Glutamatergic neuron (in vitro differentiated cells): ENCODE data around the gene SERINC4. TPM values are rescaled to one million over a fixed set of nuclear protein-coding genes. Genes with fewer than 3 reads are reported as not detected.
A peak's percentile ranks its signal among the peaks of the same experiment; 100 is the strongest.
"Not testable (repeated sequence)": the region's sequence is repeated elsewhere in the genome, so short reads cannot be mapped to it uniquely, and the experiment has no call there.

Experiments used
- DNase-seq: peaks from one replicate; pipeline ENCODE4 v3.0.0; 2022
- H3K27ac Mint-ChIP-seq: one replicate; pipeline ENCODE4 v1.8.0; 2020; ENCODE audit warnings: mild to moderate bottlenecking, mixed read lengths, inconsistent platforms; ENCODE audit not compliant: unreplicated experiment
- H3K27me3 Mint-ChIP-seq: one replicate; pipeline ENCODE4 v1.8.0; 2020; ENCODE audit warnings: mild to moderate bottlenecking, moderate library complexity, mixed read lengths, inconsistent platforms; ENCODE audit not compliant: unreplicated experiment
- H3K36me3 Mint-ChIP-seq: one replicate; pipeline ENCODE4 v1.8.0; 2020; ENCODE audit warnings: mild to moderate bottlenecking, mixed read lengths, inconsistent platforms; ENCODE audit not compliant: unreplicated experiment
- H3K4me1 Mint-ChIP-seq: one replicate; pipeline ENCODE4 v1.8.0; 2020; ENCODE audit warnings: mild to moderate bottlenecking, low read depth, mixed read lengths, inconsistent platforms; ENCODE audit not compliant: unreplicated experiment
- H3K4me3 Mint-ChIP-seq: one replicate; pipeline ENCODE4 v1.8.0; 2020; ENCODE audit warnings: mild to moderate bottlenecking, mixed read lengths, inconsistent platforms; ENCODE audit not compliant: unreplicated experiment
- H3K9me3 Mint-ChIP-seq: one replicate; pipeline ENCODE4 v1.8.0; 2020; ENCODE audit warnings: mild to moderate bottlenecking, moderate library complexity, mixed read lengths, inconsistent platforms; ENCODE audit not compliant: unreplicated experiment
- CTCF ChIP-seq: fragments of 200-600 bp; sonication (generic); IDR thresholded peaks from one replicate; pipeline ENCODE4 v1.5.0; 2021; ENCODE audit not compliant: partially characterized antibody, unreplicated experiment
- long read RNA-seq: library from polyadenylated mRNA; unstranded; transcript quantifications from one replicate; pipeline ENCODE4 v2.0.0, GENCODE V29; 2020; ENCODE audit not compliant: unreplicated experiment
- total RNA-seq: library from RNA; stranded (reverse); fragmentation: NEBNext Ultra II Directional; extraction: Animal tissue kit (Norgen Biotek cat#: 25700); gene quantifications from one replicate; pipeline ENCODE4 v1.2.1, GENCODE V29; 2021; ENCODE audit not compliant: unreplicated experiment

SERINC4 gene
- total RNA-seq, result not detected
- long read RNA-seq, result 0 reads

- H3K9me3 Mint-ChIP-seq, result peaks cover 7% of the 10 kb centered on the region
- peaks cover 16% of the 10 kb centered on the region for H3K4me1 Mint-ChIP-seq
- peaks cover 9% of the 10 kb centered on the region for H3K27me3 Mint-ChIP-seq
- DNase-seq, result no peak
- H3K36me3 Mint-ChIP-seq, result peaks cover 4% of the 10 kb centered on the region
- TF ChIP-seq CTCF, result no peak
- H3K4me3 Mint-ChIP-seq, result peak within 1 kb of the TSS; percentile 100
- H3K27ac Mint-ChIP-seq, result peak within 1 kb of the TSS; percentile 97
Observed at GRCh38 chr15:43799945-43800285, at the start of gene SERINC4. Gene SERINC4 (minus strand): TSS chr15:43800220. CDS start chr15:43799986, 234 bp downstream.

- no peak overlapping the region for H3K27ac Mint-ChIP-seq
- H3K4me3 Mint-ChIP-seq, result no peak overlapping the region
- H3K4me1 Mint-ChIP-seq, result no peaks in the 10 kb centered on the region
- H3K36me3 Mint-ChIP-seq, result no peaks in the 10 kb centered on the region
- H3K27me3 Mint-ChIP-seq, result no peaks in the 10 kb centered on the region
- no peak for DNase-seq
- no peaks in the 10 kb centered on the region for H3K9me3 Mint-ChIP-seq
- TF ChIP-seq CTCF, result no peak
Observed at GRCh38 chr15:43845421-43845820, 45.4 kb upstream of the SERINC4 start.

GRCh38 chr15:43832485-43832884 lies 32.5 kb upstream of the SERINC4 start:
- H3K36me3 Mint-ChIP-seq, H3K4me1 Mint-ChIP-seq, H3K4me3 Mint-ChIP-seq, H3K27me3 Mint-ChIP-seq, DNase-seq, H3K27ac Mint-ChIP-seq, H3K9me3 Mint-ChIP-seq: not testable (repeated sequence)

- H3K36me3 Mint-ChIP-seq, H3K27ac Mint-ChIP-seq, H3K27me3 Mint-ChIP-seq, H3K4me1 Mint-ChIP-seq, DNase-seq, H3K9me3 Mint-ChIP-seq, H3K4me3 Mint-ChIP-seq: not testable (repeated sequence)
Observed at GRCh38 chr15:43831519-43832052, 31.6 kb upstream of the SERINC4 start.

GRCh38 chr15:43830691-43831275 lies 30.8 kb upstream of the SERINC4 start:
- H3K9me3 Mint-ChIP-seq, H3K36me3 Mint-ChIP-seq, H3K27ac Mint-ChIP-seq, H3K4me1 Mint-ChIP-seq, H3K27me3 Mint-ChIP-seq, DNase-seq, H3K4me3 Mint-ChIP-seq: not testable (repeated sequence)

- H3K4me1 Mint-ChIP-seq, H3K27ac Mint-ChIP-seq, DNase-seq, H3K9me3 Mint-ChIP-seq, H3K4me3 Mint-ChIP-seq, H3K27me3 Mint-ChIP-seq, H3K36me3 Mint-ChIP-seq: not testable (repeated sequence)
Observed at GRCh38 chr15:43829951-43830540, 30.0 kb upstream of the SERINC4 start.

GRCh38 chr15:43828061-43828657 lies 28.1 kb upstream of the SERINC4 start:
- DNase-seq, result no peak
- Mint-ChIP-seq H3K9me3 (peaks cover 5% of the 10 kb centered on the region), H3K36me3 (no peaks in the 10 kb centered on the region), H3K27ac (no peak overlapping the region), H3K27me3 (peaks cover 4% of the 10 kb centered on the region), H3K4me3 (peak overlapping the region; percentile 63), H3K4me1 (no peaks in the 10 kb centered on the region)
- TF ChIP-seq CTCF, result no peak
